ENCODE results near the gene PA2G4.
A peak's percentile ranks its signal among the peaks of the same experiment; 100 is the strongest.

The PA2G4 gene

GRCh38 chr12:56124133-56124532, 19.8 kb downstream of the PA2G4 start:
- no peak for DNase-seq (ENCODE audit: low read depth in 2 of 2)

GRCh38 chr12:56126732-56127239, 22.4 kb downstream of the PA2G4 start:
- DNase-seq (ENCODE audit: low read depth in 2 of 2), result no peak

- no peak for DNase-seq (ENCODE audit: low read depth in 2 of 2)
Observed at GRCh38 chr12:56127485-56127887, 23.1 kb downstream of the PA2G4 start.

GRCh38 chr12:56127888-56128669, 23.7 kb downstream of the PA2G4 start, which contains the start of gene ESYT1:
ESYT1 (plus strand) TSS chr12:56128267; CDS start chr12:56128320, 53 bp downstream.
- peak; percentile 100 for DNase-seq (ENCODE audit: low read depth in 2 of 2)

- DNase-seq (ENCODE audit: low read depth in 2 of 2), result no peak
Observed at GRCh38 chr12:56128670-56129205, 24.4 kb downstream of the PA2G4 start.

GRCh38 chr12:56129206-56129941, 25.0 kb downstream of the PA2G4 start:
- DNase-seq (ENCODE audit: low read depth in 2 of 2), result no peak

GRCh38 chr12:56129942-56130495, 25.7 kb downstream of the PA2G4 start:
- no peak for DNase-seq (ENCODE audit: low read depth in 2 of 2)

GRCh38 chr12:56130876-56131275, 26.5 kb downstream of the PA2G4 start:
- no peak for DNase-seq (ENCODE audit: low read depth in 2 of 2)

- no peak for DNase-seq (ENCODE audit: low read depth in 2 of 2)
Observed at GRCh38 chr12:56134897-56135296, 30.5 kb downstream of the PA2G4 start.

- DNase-seq (ENCODE audit: low read depth in 2 of 2), result no peak
Observed at GRCh38 chr12:56137853-56138571, 33.7 kb downstream of the PA2G4 start.

- DNase-seq (ENCODE audit: low read depth in 2 of 2), result no peak
Observed at GRCh38 chr12:56141946-56142784, 37.8 kb downstream of the PA2G4 start.

- no peak for DNase-seq (ENCODE audit: low read depth in 2 of 2)
Observed at GRCh38 chr12:56143217-56143616, 38.9 kb downstream of the PA2G4 start.

GRCh38 chr12:56143870-56144269, 39.5 kb downstream of the PA2G4 start:
- no peak for DNase-seq (ENCODE audit: low read depth in 2 of 2)

GRCh38 chr12:56145217-56145616, 40.9 kb downstream of the PA2G4 start:
- DNase-seq (ENCODE audit: low read depth in 2 of 2), result no peak

- no peak for DNase-seq (ENCODE audit: low read depth in 2 of 2)
Observed at GRCh38 chr12:56146492-56147460, 42.4 kb downstream of the PA2G4 start.

- no peak for DNase-seq (ENCODE audit: low read depth in 2 of 2)
Observed at GRCh38 chr12:56150563-56150962, 46.2 kb downstream of the PA2G4 start.

- no peak for DNase-seq (ENCODE audit: low read depth in 2 of 2)
Observed at GRCh38 chr12:56151672-56152131, 47.3 kb downstream of the PA2G4 start.

- peak; percentile 76 to 78 for DNase-seq (ENCODE audit: low read depth in 2 of 2)
Observed at GRCh38 chr12:56152132-56152755, 47.9 kb downstream of the PA2G4 start, which contains the start of gene MYL6B. MYL6B (plus strand) TSS chr12:56152587; CDS start chr12:56153919, 1,332 bp downstream.
